OCI-LY1 (cell line): ENCODE data around the gene TNC.

Experiments
- CTCF ChIP-seq: fragments of 200-600 bp; sonication (generic), shearing (Covaris generic); IDR thresholded peaks from 2 replicates; pipeline ENCODE4 v1.5.1; 2017; ENCODE audit warnings: mild to moderate bottlenecking, antibody characterized with exemption, low read length, moderate library complexity, mixed read lengths
- EZH2 ChIP-seq: fragments of 200-600 bp; sonication (generic), shearing (Covaris generic); IDR thresholded peaks from 2 replicates; pipeline ENCODE4 v1.8.0; 2017; ENCODE audit warnings: borderline replicate concordance, mixed run types, mild to moderate bottlenecking, antibody characterized with exemption, low read length, moderate library complexity, mixed read lengths

GRCh38 chr9:115152281-115152820, 34.4 kb upstream of the TNC start:
- no peak for TF ChIP-seq EZH2
- no peak for TF ChIP-seq CTCF
